K562 (cell line): ENCODE measurements around the gene PDE6D. TPM values are rescaled to one million over a fixed set of nuclear protein-coding genes. Genes with fewer than 3 reads are reported as not detected.

Experiments
- CHD2 ChIP-seq: IDR thresholded peaks from 2 replicates; pipeline ENCODE4 v1.6.1; 2011; ENCODE audit warnings: low read depth, low read length
- ELF2 ChIP-seq: fragments of 250-450 bp; sonication (Bioruptor Pico); IDR thresholded peaks from 2 replicates; pipeline ENCODE4 v1.5.0; 2021; ENCODE audit warnings: mild to moderate bottlenecking
- GATAD2B ChIP-seq: fragments of 450-650 bp; IDR thresholded peaks from 2 replicates; pipeline ENCODE4 v1.6.1; 2017; ENCODE audit warnings: mild to moderate bottlenecking, borderline replicate concordance
- GTF3C2 ChIP-seq: IDR thresholded peaks from 3 replicates; pipeline ENCODE4 v1.6.1; 2011; ENCODE audit warnings: borderline replicate concordance, mild to moderate bottlenecking, moderate library complexity; ENCODE audit not compliant: insufficient read length; ENCODE audit errors: extremely low read depth
- HCFC1 ChIP-seq: IDR thresholded peaks from 2 replicates; pipeline ENCODE4 v1.6.1; 2012; ENCODE audit warnings: low read depth, low read length, improper control_type of control experiment
- HDAC8 ChIP-seq: fragments of 450-650 bp; IDR thresholded peaks from 2 replicates; pipeline ENCODE4 v1.6.1; 2016; ENCODE audit warnings: mild to moderate bottlenecking, missing genetic modification characterization, moderate library complexity, missing compliant biosample characterization
- HNRNPK ChIP-seq: fragments of 200-400 bp; formaldehyde crosslinking; IDR thresholded peaks from one replicate; pipeline ENCODE4 v1.6.1; 2018; ENCODE audit warnings: mild to moderate bottlenecking, low read depth, low read length; ENCODE audit not compliant: poor library complexity, severe bottlenecking
- KDM5B ChIP-seq: fragments of 200-600 bp; sonication (generic); IDR thresholded peaks from 2 replicates; pipeline ENCODE4 v1.6.1; 2012; ENCODE audit warnings: low read depth, mild to moderate bottlenecking, moderate library complexity, low read length, control low read depth, inconsistent platforms; ENCODE audit not compliant: insufficient replicate concordance
- MTA3 ChIP-seq: fragments of 450-650 bp; formaldehyde crosslinking; IDR thresholded peaks from 2 replicates; pipeline ENCODE4 v1.6.1; 2017; ENCODE audit warnings: mild to moderate bottlenecking, borderline replicate concordance
- MYNN ChIP-seq, 2 experiments: sonication (generic); formaldehyde crosslinking in 1 of 2; IDR thresholded peaks; 2 replicates each; pipeline versions ENCODE4 v1.5.0 to v1.6.1; 2016 to 2020; ENCODE audit warnings: antibody characterized with exemption in 1 of 2, missing genetic modification reagents in 1 of 2
- NFIX ChIP-seq: fragments of 250-450 bp; sonication (Bioruptor Pico); IDR thresholded peaks from 2 replicates; pipeline ENCODE4 v1.4.0; 2020; ENCODE audit warnings: low read depth, mild to moderate bottlenecking, moderate library complexity
- NFRKB ChIP-seq: fragments of 450-650 bp; IDR thresholded peaks from 2 replicates; pipeline ENCODE4 v1.6.1; 2016; ENCODE audit warnings: low read depth
- PRPF4 ChIP-seq: fragments of 200-400 bp; formaldehyde crosslinking; IDR thresholded peaks from one replicate; pipeline ENCODE4 v1.6.1; 2017; ENCODE audit warnings: low read length, low read depth, mild to moderate bottlenecking; ENCODE audit not compliant: insufficient read depth, poor library complexity, severe bottlenecking
- PTTG1 ChIP-seq: fragments of 450-650 bp; IDR thresholded peaks from 2 replicates; pipeline ENCODE4 v1.6.1; 2016; ENCODE audit warnings: low read depth, mild to moderate bottlenecking, missing genetic modification characterization, missing compliant biosample characterization
- SAP30 ChIP-seq: fragments of 200-600 bp; sonication (generic); IDR thresholded peaks from 2 replicates; pipeline ENCODE4 v1.6.1; 2012; ENCODE audit warnings: borderline replicate concordance, low read depth, mild to moderate bottlenecking, moderate library complexity, low read length, control low read depth, inconsistent platforms; ENCODE audit not compliant: insufficient read depth, poor library complexity, severe bottlenecking
- ZFP30 ChIP-seq: fragments of 250-450 bp; sonication (Bioruptor Pico); IDR thresholded peaks from 2 replicates; pipeline ENCODE4 v1.8.0; 2022; ENCODE audit warnings: moderate library complexity, mild to moderate bottlenecking, inconsistent platforms, borderline replicate concordance
- ZNF282 ChIP-seq: sonication (generic); formaldehyde crosslinking; IDR thresholded peaks from 2 replicates; pipeline ENCODE4 v1.8.1; 2023; ENCODE audit warnings: missing genetic modification reagents
- ZNF431 ChIP-seq: sonication (generic); formaldehyde crosslinking; IDR thresholded peaks from 2 replicates; pipeline ENCODE4 v1.8.0; 2022; ENCODE audit warnings: mild to moderate bottlenecking, missing genetic modification reagents
- ZNF644 ChIP-seq: fragments of 200-800 bp; sonication (Bioruptor generic); IDR thresholded peaks from 2 replicates; pipeline ENCODE4 v1.6.1; 2016; ENCODE audit warnings: low read depth, missing genetic modification characterization, missing compliant biosample characterization
- ZNF764 ChIP-seq: fragments of 250-450 bp; sonication (Bioruptor Pico); IDR thresholded peaks from 2 replicates; pipeline ENCODE4 v1.4.0; 2020; ENCODE audit warnings: low read depth, mild to moderate bottlenecking, moderate library complexity
- polyA plus RNA-seq, 8 experiments: library from polyadenylated mRNA; depleted of rRNA in 4 of 8; stranded (reverse) in 5 of 8; unstranded in 3 of 8; fragments of >200 nt; fragmentation: Nextera tagmentation in 2 of 8; fragmentation: Illumina TruSeq in 1 of 8; extraction: Ambion mirVana in 2 of 8; extraction: Trizol in 1 of 8; gene quantifications; 2 replicates each; pipeline versions ENCODE4 v1.2.1 to v1.2.3, GENCODE V29; 2011 to 2014; ENCODE audit warnings: inconsistent platforms in 1 of 8, missing spikeins in 1 of 8
- total RNA-seq, 7 experiments: library from RNA; depleted of rRNA in 6 of 7; stranded (reverse); fragments of >200 nt in 6 of 7; fragmentation: Illumina TruSeq in 2 of 7; extraction: Trizol in 2 of 7; gene quantifications; 2 replicates each; pipeline versions ENCODE4 v1.2.1 to v1.2.3, GENCODE V29; 2011 to 2021; ENCODE audit warnings: low replicate concordance in 1 of 7
- TF ChIP-seq, protein P1 (sequence below): sonication (generic); formaldehyde crosslinking; IDR thresholded peaks from 2 replicates; pipeline ENCODE4 v1.4.0; 2020; ENCODE audit warnings: mild to moderate bottlenecking, missing genetic modification reagents
- TF ChIP-seq, protein P2 (sequence below): fragments of 250-450 bp; sonication (Bioruptor Pico); IDR thresholded peaks from 2 replicates; pipeline ENCODE4 v1.8.0; 2022; ENCODE audit warnings: moderate library complexity, mild to moderate bottlenecking, inconsistent platforms

PDE6D gene
- total and polyA plus RNA-seq, 9 of the 15 experiments (the other 6 are each of a cell fraction or from before 2014, with no cell fraction given), result 0.65 to 11.6 (median 7.0) TPM

DNA sequence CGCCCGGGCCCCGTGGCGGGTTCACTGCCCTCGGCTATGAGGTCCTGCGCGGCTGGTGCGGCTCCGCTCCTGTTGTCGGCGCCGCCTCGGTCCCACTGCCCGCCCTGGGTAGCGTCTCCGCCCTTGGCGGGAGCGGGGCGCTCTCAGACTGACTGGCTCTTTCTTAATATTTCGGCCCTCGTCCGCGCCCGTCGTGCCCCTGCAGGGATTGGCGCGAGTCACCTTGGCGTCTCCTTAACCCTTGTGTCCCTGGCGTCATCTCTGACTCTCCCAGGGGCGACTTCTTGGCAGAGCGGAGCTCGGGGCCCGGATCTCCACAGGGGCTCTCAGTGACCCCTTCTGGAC, 71.5 kb downstream of the PDE6D start (continued):
- TF ChIP-seq, protein P1, sequence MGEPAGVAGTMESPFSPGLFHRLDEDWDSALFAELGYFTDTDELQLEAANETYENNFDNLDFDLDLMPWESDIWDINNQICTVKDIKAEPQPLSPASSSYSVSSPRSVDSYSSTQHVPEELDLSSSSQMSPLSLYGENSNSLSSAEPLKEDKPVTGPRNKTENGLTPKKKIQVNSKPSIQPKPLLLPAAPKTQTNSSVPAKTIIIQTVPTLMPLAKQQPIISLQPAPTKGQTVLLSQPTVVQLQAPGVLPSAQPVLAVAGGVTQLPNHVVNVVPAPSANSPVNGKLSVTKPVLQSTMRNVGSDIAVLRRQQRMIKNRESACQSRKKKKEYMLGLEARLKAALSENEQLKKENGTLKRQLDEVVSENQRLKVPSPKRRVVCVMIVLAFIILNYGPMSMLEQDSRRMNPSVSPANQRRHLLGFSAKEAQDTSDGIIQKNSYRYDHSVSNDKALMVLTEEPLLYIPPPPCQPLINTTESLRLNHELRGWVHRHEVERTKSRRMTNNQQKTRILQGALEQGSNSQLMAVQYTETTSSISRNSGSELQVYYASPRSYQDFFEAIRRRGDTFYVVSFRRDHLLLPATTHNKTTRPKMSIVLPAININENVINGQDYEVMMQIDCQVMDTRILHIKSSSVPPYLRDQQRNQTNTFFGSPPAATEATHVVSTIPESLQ (CRISPR knock-in tag), result no peak
- TF ChIP-seq KDM5B (no peak), ZNF431 (CRISPR knock-in tag) (0 out of 2 replicates have a peak, but pooled peaks have one; percentile 10), GTF3C2 (no peak), ZNF644 (tag) (no peak), NFRKB (no peak), ZNF764 (CRISPR knock-in tag) (no peak), MTA3 (no peak), NFIX (CRISPR knock-in tag) (no peak), HCFC1 (no peak), MYNN (IDR thresholded peaks at IDR 0.05) (no peak), MYNN (CRISPR knock-in tag; IDR thresholded peaks at IDR 0.05) (no peak), CHD2 (no peak), HDAC8 (tag) (no peak), ZFP30 (CRISPR knock-in tag) (no peak), PRPF4 (peak; percentile 93), ELF2 (CRISPR knock-in tag) (no peak), ZNF282 (no peak), GATAD2B (no peak), SAP30 (no peak), HNRNPK (no peak), PTTG1 (no peak)
- TF ChIP-seq, protein P2, sequence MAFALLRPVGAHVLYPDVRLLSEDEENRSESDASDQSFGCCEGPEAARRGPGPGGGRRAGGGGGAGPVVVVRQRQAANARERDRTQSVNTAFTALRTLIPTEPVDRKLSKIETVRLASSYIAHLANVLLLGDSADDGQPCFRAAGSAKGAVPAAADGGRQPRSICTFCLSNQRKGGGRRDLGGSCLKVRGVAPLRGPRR (CRISPR knock-in tag), result no peak
